NOMO-1 treated with dmso at 0.1 percent for 144 hours (cell line): ENCODE measurements around the gene ATF6.
"Not testable (repeated sequence)": the region's sequence is repeated elsewhere in the genome, so short reads cannot be mapped to it uniquely, and the experiment has no call there.

ENCODE experiments used
- DNase-seq: peaks from one replicate; lab custom pipeline; 2025; ENCODE audit not compliant: unreplicated experiment; lab: John Stamatoyannopoulos, UW

ATF6 gene

DNA sequence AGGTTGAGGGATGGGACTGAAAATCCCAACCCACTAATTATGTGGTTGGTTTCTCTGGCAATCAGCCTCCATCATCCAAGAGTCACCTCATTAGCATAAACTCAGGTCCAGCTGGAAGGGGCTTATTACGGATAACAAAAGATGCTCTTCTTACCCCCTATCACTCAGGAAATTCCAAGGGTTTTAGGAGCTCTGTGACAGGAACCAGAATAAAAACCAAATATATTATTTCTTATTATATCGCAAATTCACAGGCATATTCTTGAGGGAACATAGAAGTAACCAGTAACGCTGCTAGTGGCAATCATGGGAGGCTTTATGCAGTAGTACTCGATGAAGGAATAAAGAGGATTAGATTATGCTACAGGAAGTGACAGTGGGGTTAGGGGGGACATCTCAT, 59.7 kb downstream of the ATF6 start:
- DNase-seq, result no peak

DNA sequence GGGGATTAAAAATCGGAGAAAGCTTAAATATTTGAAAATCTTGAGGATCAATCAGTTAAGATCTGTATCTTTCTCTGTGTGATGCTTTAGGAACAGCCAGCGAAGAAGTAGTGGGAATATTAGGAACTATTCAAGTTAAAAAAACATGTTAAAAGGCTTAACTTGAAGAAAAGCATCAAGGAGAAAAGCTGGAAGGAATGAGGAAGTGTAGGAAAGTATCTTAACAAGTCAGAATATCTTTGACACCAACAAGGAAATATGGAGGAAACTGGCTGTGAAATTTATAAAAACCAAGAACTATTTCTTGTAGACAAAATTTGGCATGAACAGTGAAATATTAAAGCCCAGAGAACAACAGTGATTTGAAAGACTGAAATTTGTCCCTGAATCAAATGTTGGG, 60.4 kb downstream of the ATF6 start:
- DNase-seq, result no peak

DNA sequence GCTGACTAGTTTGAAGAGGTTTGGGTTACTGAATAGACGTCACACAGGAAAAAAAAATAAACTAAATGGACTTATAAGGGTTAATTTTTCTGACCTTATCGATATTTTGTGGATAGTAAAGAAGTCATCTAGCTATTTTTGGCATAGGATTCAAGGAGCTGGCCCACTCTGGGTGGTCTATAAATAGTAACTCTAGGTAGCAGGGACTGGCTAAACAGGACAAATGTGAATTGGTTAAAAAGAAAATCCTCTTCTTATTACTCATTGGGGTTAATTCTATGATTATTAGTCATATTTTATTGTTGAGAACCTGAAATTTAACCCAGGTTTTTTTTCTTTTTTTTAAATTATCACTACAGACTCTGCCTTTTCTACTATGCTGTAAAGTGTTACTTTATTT, 61.7 kb downstream of the ATF6 start:
- no peak for DNase-seq

DNA sequence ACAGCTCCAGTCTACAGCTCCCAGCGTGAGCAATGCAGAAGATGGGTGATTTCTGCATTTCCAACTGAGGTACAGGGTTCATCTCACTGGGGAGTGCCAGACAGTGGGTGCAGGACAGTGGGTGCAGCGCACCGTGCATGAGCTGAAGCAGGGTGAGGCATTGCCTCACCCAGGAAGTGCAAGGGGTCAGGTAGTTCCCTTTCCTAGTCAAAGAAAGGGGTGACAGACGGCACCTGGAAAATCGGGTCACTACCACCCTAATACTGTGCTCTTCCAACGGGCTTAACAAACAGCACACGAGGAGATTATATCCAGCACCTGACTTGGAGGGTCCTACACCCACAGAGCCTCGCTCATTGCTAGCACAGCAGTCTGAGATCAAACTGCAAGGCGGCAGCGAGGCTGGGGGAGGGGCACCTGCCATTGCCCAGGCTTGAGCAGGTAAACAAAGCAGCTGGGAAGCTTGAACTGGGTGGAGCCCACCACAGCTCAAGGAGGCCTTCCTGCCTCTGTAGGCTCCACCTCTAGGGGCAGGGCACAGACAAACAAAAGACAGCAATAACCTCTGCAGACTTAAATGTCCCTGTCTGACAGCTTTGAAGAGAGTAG, 66.3 kb downstream of the ATF6 start:
- not testable (repeated sequence) for DNase-seq

DNA sequence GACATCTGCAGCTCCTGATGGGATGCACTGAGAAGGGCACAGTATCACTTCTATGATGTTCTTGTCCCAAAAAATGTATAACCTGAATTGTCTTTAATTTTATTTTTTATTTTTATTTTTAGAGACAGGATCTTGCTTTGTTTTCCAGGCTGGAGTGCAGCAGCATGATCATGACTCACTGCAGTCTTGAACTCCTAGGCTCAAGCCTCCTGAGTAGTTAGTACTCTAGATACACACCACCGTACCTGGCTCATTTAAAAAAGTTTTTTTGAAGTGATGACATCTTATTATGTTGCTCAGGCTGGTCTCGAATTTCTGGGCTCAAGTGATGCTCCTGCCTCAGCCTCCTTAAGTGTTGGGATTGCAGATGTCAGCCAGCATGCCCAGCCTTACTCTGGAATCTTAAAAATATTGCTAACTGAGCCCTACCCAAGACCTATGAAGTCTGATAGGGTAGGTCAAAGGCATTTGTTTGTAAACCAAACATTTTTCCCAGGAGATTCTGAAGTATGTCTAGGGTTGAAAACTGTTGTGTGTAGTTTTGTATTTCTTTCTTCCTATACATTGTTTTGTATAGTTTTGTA, 68.9 kb downstream of the ATF6 start:
- DNase-seq, result no peak

DNA sequence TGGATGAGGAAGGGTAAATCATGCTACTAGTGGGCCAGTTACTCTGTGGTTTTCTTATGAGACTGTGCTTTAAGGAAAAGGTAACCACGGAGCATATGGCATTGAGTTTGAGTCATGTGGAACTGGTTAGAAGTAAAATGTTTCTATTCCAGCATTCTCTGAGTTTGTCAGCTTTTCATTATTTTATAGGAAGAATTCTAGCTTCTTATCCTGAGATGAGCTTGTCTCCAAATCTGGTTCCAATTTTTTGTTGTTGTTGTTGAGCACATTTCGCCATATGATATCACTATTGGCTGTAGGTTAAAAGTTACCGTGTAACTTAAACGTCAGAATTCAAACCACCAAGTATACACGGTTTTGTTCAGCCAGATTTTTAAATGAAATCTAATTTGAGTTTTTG, 69.9 kb downstream of the ATF6 start:
- no peak for DNase-seq

DNA sequence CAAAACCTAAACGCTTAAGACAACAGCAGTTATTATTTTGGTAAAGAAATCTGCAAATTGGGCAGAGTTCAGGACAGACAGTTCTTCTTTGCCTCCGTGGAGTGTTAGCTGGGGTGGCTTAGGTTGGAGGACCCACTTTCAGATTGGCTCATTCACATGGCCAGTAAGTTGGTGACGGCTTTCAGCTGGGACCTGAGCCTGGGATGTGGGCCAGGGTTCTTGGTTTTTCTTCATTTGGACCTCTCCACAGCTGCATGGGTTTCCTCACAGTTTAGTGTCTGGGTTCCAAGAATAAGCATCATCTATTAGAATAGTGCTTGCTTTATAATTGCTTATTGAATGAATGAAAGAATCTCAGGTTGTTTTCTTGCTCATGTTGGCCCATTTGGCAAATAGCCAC, 72.2 kb downstream of the ATF6 start:
- DNase-seq, result no peak

DNA sequence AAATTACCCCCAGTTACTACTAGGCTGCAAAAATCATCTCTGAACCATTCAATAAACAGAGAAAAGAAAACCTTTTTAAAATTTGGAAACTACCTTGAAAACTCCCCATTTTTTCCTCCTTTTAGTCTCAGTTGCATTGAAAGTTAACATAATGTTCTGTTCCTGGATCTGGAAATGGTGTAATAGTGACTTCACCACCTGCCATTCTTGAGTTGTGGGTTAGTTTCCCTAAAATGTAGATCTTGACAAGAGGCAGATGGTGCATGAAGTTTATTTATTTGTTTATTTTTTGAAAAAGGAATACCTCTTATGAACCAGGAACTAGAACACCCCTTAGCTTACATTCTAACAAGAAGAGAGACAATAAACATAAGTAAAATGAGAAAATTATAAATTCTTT, 72.8 kb downstream of the ATF6 start:
- DNase-seq, result no peak

DNA sequence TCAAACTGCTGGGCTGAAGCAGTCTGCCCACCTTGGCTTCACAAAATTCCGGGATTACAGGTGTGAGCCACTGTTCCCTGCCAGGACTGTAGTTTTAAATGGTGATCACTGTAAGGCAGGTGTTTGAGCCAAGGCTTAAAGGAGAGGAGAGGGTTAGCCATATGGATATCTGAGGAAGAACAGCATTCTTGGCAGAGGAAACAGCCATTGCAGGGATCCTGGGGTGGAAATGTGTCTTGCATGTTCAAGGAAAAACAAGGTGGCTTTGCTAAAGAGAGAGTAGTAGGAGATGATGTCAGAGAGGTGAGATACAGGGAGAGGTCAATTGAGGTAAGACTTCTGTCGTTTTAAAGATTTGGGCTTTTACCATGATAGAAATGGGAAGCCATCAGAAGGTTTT, 73.5 kb downstream of the ATF6 start:
- no peak for DNase-seq

DNA sequence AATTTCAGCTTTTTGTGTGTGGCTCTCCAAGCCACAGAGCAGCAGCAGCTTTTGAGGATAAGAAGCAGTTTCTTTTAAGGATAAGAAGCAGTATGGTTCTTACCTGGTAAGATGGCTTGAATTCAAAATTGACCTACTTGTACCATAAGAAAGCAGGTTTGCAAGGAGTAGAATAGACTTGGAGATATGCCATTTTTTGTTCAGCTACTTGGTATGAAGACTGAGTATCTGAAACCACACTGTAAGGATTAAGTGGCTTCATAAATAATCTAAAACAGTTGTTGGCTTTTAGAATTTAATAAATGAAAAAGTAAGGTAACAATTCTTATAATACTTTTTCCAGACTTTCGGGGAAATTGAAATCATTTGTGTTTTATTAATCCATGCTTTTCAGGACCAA, 74.2 kb downstream of the ATF6 start:
- DNase-seq, result no peak

DNA sequence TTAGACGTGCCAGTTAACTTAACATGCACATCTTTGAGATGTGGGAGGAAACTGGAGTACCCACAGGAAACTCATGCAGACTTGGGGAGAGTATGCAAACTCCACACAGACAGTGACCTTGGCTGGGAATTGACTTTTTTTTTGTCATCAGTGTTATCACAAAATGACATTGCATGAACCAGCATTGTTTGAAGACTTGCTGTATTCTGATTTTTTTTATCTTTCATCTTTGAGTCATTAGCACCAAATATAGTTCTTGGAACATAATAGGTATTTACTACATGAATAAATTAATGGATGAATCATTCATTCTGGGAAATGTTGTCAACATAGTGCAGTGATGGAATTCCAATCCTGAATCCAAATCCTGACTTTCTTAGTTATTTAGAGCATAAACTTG, 77.0 kb downstream of the ATF6 start:
- DNase-seq, result no peak

DNA sequence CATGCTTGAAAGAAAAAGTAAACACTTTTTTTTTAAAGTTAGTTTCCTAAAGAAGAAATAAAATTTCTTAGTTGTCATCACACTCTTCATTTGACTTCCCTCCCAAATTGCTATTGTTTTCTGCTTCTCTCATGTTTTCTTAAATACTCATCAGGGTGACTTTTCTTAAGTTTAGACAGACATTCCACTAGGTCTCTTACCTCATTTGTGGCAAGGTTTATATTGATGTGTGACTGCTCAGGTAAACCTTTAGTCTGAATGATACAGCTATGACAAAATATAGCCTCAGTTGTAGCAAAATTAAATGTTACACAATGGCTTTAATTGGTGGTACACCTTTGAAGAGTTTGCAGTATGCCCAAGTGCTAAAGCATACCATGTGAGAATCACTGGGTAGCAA, 78.6 kb downstream of the ATF6 start:
- no peak for DNase-seq

DNA sequence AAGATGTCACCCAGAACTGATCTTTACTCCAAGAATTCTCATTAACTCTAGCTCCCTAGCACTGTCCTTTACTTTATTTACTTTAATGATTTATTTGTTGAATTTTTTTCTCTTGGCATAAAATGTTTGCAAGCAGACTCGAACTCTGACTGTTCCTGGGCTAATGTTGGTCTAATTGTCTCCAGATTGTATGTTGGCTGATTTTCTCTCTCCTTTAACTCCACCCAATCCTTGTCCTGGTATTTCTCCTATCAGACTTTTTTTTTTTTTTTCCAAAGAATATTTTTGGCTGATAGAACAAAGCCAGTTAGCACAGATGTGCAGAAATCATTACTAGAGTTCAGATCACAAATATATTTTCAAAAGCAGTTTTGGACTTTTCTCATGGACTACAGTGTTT, 82.6 kb downstream of the ATF6 start:
- DNase-seq, result no peak

DNA sequence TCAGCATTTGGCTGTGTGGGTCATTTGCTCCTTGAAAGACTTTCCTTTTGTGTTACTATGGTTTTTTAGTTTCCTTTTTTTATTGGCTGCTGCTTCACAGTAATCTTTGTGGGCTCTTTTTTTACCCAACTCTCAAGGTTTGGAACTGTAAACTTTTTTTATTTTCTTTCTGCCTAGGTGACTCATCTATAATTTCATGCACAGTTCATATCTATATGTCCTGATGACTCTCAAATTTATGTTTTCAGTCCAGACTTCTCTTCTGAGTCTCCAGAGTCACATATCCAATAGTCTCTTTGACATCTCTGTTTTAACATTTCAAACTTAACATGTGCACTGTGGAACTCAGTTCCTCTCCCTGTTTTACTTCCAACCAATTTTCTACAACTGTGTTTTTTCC, 83.4 kb downstream of the ATF6 start:
- no peak for DNase-seq

DNA sequence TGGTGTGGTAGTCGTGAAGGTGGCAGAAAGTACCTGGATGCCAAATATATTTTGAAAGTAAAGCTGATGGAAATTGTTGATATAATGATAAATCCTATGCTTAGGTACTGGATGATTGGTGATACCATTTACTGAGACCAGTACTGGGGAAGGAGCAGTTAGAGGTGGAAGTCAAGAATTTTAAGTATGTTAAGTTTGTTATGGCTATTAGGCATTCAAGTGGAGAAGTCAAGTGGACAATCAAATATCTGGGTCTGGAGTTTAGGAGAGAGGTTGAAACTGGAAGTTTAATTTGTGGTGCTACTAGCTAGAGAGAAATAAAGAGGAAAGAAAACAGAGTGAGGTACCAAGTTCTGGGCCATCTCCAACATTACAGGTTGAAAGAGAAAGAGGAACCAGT, 89.1 kb downstream of the ATF6 start:
- DNase-seq, result no peak

DNA sequence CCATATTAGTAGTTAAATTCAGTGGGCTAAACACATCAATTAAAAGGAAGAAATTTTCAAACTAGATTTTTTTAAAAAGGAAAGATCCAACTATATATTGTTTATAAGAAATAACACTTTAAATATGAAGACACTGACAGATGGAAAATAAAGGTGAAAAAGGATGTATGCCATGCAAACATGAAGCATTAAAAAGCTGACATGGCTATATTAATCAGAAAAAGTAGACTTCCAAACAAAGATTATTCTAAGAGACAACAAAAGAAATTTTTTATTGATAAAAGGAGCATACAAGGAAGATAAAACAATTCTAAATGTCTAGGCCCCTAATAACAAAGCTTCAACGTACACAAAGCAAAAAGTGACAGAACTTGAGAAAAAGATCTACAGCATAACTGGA, 92.2 kb downstream of the ATF6 start:
- no peak for DNase-seq

DNA sequence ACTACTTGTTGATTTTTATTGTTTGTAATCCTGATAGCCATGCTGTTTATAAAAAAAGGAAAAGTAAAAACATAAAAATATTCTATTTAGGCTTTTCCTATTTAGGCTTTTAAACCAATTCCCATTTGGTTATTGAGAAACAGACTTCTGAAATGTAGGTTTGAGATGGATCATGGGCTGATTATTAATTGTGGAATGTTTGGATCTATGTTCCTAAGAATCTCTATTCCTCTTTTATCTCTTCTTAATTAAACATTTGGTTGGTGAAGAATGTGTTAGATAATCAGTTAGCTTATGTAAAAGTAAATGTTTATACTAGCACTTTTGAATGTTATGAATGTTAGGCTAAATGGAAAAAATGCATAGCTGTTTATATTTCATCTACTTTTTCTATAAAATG, 97.4 kb downstream of the ATF6 start:
- DNase-seq, result no peak

DNA sequence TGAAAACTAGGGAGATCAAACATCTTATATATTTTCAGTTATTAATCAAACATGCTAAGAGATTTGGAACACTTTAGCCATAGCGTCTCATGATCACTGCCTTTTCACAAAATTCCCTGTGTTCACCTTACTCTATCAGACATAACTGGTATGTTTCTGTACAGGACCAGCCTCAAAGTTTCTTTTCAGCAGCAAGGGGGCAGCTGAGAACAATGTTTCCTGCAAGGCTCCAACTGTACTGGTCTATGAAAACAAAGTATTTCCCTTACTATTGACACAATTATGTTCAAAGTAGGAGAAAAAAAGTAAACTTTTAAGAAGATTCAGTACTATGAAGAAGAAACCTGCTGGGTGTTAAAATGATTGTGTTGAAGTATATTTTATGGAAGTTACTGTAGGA, 98.5 kb downstream of the ATF6 start:
- DNase-seq, result no peak

DNA sequence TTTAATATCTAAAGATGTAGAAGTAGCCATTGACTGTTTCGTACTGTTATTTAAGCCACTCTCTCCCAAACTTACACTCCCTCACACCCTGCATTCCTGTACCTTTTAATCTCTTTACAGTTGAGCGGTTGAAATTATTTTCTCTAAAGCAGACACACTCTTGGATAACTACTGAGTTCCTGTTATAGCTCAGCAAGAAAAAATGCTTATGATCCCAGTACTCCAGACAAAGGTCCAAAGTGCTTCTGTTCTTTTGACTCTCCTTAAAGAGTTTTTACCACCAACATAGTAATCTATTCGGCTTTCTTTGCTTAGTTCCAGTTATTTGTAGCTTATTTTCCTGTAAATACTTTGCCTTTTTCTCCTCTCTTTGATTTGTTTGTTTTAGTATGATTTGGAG, 100.1 kb downstream of the ATF6 start:
- DNase-seq, result no peak

DNA sequence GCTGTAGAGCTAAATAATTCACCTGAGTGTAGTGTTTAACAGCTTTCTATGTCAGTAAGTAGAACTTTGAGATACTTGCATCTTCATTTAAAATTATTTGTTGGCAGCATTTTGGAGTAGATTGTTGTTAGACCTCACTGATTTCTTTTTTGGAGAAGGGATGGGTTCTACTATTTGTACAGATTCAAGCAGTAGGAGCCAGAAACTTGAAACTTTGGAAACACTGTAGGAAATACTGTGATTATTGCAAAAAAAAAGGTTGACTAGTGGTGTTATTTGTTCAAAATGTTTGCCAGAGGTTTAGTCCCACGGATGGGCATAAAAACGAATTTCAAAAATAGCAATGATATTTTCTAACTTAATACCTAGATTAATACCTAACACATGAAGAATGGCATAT, 102.7 kb downstream of the ATF6 start:
- DNase-seq, result no peak

DNA sequence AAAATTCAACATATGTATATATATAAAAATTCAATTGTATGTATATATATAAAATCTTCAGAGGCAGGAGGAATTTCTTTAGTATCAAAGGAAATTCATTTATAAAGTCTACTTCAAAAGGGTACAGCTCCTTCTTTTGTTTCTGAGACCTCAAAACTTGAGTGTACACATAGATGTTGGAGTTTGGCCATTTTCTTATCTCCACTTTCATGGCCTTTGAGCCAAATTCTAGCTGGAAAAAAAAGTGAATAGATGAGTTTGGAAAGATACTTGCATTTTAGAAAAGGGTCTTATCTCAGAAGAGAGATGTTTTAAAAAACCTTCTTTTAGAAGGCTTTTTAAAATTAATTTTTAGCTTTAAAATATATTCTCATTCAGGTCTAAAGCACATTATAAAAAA, 103.2 kb downstream of the ATF6 start:
- DNase-seq, result no peak

DNA sequence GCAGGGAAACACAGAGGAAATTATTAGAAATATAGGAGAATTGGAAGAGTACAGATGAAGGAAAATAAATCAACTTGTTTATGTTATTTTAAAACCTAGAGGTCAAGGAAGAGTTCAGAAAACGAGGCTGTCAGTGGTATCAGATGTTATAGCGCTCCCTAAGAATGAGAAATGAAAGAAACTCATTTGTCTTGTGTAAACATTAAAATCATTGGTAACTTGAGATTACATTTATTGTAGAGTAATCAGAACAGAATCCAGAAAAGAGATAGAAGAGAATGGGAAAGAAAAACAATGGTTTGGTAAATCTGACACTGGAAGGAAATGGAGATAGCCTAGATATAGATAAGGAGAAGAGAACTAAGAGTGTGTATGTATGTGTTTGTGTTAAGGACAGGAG, 106.4 kb downstream of the ATF6 start:
- no peak for DNase-seq

DNA sequence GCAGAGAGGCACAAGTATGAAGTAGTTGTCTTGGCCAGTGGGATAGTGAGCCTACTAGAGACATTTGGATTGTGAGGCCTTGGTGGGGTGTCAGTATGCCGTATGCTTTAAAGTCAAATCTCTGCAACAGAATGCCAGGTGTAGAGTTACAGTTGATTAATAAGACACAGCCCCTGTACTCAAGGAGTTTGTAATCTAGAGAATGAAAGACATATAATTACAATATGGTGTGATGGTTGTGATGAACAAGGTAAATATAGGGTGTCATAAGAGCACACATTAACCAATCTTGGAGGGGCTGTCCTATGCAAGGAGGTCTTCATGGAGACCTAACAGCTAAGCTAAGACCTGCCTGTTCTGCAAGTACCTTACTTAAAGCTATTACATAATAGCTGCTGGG, 113.1 kb downstream of the ATF6 start:
- no peak for DNase-seq

DNA sequence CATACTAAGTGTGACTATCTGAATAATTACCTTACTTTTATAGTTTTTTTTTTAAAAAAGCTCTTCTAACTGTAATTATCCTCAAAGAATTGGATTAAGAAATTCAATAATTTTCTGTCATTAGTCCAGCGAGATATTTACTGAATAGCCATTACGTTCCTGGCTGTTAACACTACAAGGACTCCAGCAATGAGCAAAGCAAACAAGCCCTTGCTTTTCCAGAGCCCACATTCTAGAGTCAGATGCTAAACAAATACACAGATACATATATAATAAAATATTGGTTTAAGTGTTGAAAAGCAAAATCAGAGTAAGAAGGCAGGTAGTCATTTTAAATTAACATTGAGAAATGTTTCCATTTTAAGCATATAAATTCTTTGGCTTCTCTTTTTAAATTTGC, 118.4 kb downstream of the ATF6 start:
- no peak for DNase-seq
